ENCODE data around the gene TUBA3E. TPM values are rescaled to one million over a fixed set of nuclear protein-coding genes. Genes with fewer than 3 reads are reported as not detected.

TUBA3E gene
- total and polyA plus RNA-seq, 2 of the 8 experiments (the other 6 are each of a cell fraction or from before 2014, with no cell fraction given) = not detected

DNA sequence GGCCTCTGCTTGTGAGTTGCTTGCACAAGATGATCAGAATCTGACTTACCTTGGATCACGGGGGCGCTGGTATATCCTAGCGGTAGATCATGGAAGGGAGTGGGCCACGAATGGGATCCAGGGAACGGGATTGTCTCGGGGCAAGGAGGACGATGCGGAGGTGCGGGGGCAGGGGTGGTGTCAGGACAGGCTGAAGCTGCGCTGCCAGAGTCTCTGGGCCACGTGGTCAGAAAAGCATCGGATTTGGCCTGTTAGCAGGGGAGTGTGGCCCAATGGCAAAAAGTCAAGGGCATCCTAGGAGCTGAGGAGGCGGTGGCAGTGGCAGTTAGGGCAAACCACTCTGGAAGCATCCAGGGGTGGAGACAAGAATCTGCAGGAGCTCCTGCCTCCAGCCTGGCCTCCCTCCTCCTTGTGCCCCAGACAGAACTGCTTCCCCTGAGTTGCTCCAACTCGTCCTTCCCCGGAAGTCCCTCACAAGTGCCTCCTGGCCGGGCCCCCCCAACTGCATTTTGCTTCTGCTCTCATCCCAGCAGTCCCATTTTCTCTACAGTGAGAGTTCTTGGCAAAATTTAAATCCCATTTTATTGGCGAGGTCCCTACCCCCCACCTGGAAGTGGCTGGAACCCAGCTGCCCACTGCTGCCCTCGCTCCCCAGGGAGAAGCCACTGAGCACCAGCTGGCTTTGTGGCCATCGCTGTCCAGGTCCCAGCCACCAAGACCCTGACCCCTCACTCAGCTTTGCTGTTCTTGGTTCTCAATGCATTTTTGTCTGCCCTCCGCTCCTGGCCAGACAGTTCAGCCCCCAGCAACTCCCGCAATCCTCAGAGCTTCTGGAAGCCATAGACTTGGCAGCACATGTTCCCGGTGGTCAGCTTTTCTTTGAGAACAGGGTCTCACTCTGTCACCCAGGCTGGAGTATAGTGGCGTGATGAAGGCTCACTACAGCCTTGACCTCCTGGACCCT lies 47.8 kb downstream of the TUBA3E start:
- Histone ChIP-seq H3K27me3 (replicated peaks in 1 of 4; ENCODE audit: control insufficient read depth in 3 of 4, extremely low read depth in 1 of 4, insufficient read depth in 3 of 4, low read length in 3 of 4) (no peaks in the 10 kb centered on the region), H2AFZ (ENCODE audit: low read length) (no peak overlapping the region), H4K91ac (replicated peaks; ENCODE audit: insufficient read length, low read length) (no peak overlapping the region), H3K23ac (ENCODE audit: insufficient read length) (no peak overlapping the region), H2BK5ac (ENCODE audit: low read depth, low read length) (no peak overlapping the region), H2AK5ac (ENCODE audit: low read depth, low read length) (no peak overlapping the region), H4K8ac (ENCODE audit: extremely low read depth, insufficient read depth, low read length) (no peak overlapping the region), H3K9ac (replicated peaks in 1 of 4; ENCODE audit: extremely low read depth in 1 of 4, low read depth in 3 of 4, low read length in 3 of 4) (no peak overlapping the region), H3K4me1 (replicated peaks in 1 of 4; ENCODE audit: control insufficient read depth in 3 of 4, insufficient read depth in 4 of 4, low read length in 3 of 4) (no peaks in the 10 kb centered on the region), H2BK20ac (ENCODE audit: low read length) (no peak overlapping the region), H2BK12ac (ENCODE audit: low read depth, low read length) (no peak overlapping the region), H2BK15ac (ENCODE audit: low read length) (no peak overlapping the region), H3K56ac (replicated peaks; ENCODE audit: insufficient read length, low read depth, low read length) (no peak overlapping the region), H3K27ac (ENCODE audit: low read depth, low read length) (no peak overlapping the region), H4K20me1 (replicated peaks in 1 of 2; ENCODE audit: control insufficient read depth in 1 of 2, insufficient read depth in 2 of 2, low read length in 2 of 2) (no peaks in the 10 kb centered on the region), H3K18ac (ENCODE audit: extremely low read depth, low read length) (no peak overlapping the region), H3K36me3 (ENCODE audit: control insufficient read depth in 2 of 4, insufficient read depth in 4 of 4, low read length in 3 of 4) (peaks cover 3 to 32% (median 14%) of the 10 kb centered on the region in 4 experiments; a peak in 5 of 8 replicates), H3K9me3 (ENCODE audit: insufficient read depth in 2 of 2, low read depth in 1 of 2, low read length in 1 of 2) (no peaks in the 10 kb centered on the region), H3K4me2 (ENCODE audit: insufficient read depth in 1 of 2, low read depth in 2 of 2, low read length in 2 of 2) (no peak overlapping the region), H3K4ac (replicated peaks; ENCODE audit: insufficient read length, low read depth, low read length) (no peak overlapping the region), H3K4me3 (ENCODE audit: extremely low read depth in 1 of 4, insufficient read depth in 2 of 4, low read depth in 3 of 4, low read length in 4 of 4) (no peak overlapping the region), H4K5ac (ENCODE audit: insufficient read length, low read depth, low read length) (no peak overlapping the region), H2BK120ac (replicated peaks; ENCODE audit: low read depth, low read length) (no peak overlapping the region), H3K79me2 (ENCODE audit: control insufficient read depth in 1 of 2, insufficient read depth in 2 of 2, low read length in 2 of 2) (no peaks in the 10 kb centered on the region), H3K23me2 (ENCODE audit: low read depth, low read length) (no peaks in the 10 kb centered on the region), H3K79me1 (ENCODE audit: low read depth, low read length) (no peaks in the 10 kb centered on the region), H3K14ac (ENCODE audit: insufficient read length) (no peak overlapping the region)
- FAIRE-seq (no peak), DNase-seq (ENCODE audit: low read depth in 1 of 2, low spot score in 2 of 2) (peak in 1 of 2 experiments; percentile 50)
- ChIA-PET POLR2A (ENCODE audit: partially characterized antibody) (interaction anchor here (1.0 to 1.2 kb wide), 2 partner anchors 19 to 27 kb away, joined by 3 to 4 read pairs; no protein-coding TSS in a partner anchor), CTCF (ENCODE audit: partially characterized antibody) (no interaction called here)
- 89% methylated on average over 22 of the region's 23 CpGs; no CpG with 5 or more reads in 1 of the 2 experiments for WGBS, 2 experiments (ENCODE audit: extremely low coverage in 1 of 2, insufficient coverage in 1 of 2, insufficient read length in 1 of 2, insufficient replicate concordance in 2 of 2, low coverage in 1 of 2, low lambda C conversion rate in 2 of 2, missing lambda C conversion rate in 1 of 2)
- TF ChIP-seq SIX5 (IDR thresholded peaks at IDR 0.05; ENCODE audit: low read depth, low read length) (no peak), BRCA1 (IDR thresholded peaks at IDR 0.05; ENCODE audit: low read depth, low read length) (no peak), EGR1 (IDR thresholded peaks at IDR 0.05; ENCODE audit: borderline replicate concordance, low read depth, low read length) (no peak), RXRA (IDR thresholded peaks at IDR 0.05; ENCODE audit: insufficient read depth, low read depth, low read length) (no peak), POU5F1 (IDR thresholded peaks at IDR 0.05; ENCODE audit: low read depth, low read length) (no peak), SRF (IDR thresholded peaks at IDR 0.05; ENCODE audit: low read depth, low read length) (no peak), CREB1 (IDR thresholded peaks at IDR 0.05) (no peak), MAFK (IDR thresholded peaks at IDR 0.05; ENCODE audit: low read depth, low read length) (no peak), JUND (IDR thresholded peaks at IDR 0.05; ENCODE audit: low read length) (no peak), RAD21 (IDR thresholded peaks at IDR 0.05 in 1 of 2, conservative IDR thresholded peaks at IDR 0.05 in 1 of 2; ENCODE audit: low read depth in 2 of 2, low read length in 2 of 2) (no peak), TCF12 (IDR thresholded peaks at IDR 0.05; ENCODE audit: low read depth, low read length) (no peak), CHD1 (IDR thresholded peaks at IDR 0.05; ENCODE audit: low read depth, low read length) (no peak), HDAC6 (IDR thresholded peaks at IDR 0.05; ENCODE audit: low read depth, low read length) (no peak)

Data from H1 (cell line).